GM21723 (cell line): ENCODE measurements around the gene KCNK15.

Source experiments
- ATAC-seq: cut with Tn5 transposase; IDR thresholded peaks from one replicate; pipeline ENCODE4 v1.9.1; 2021; ENCODE audit warnings: mild to moderate bottlenecking, moderate library complexity; ENCODE audit not compliant: unreplicated experiment

Gene KCNK15

DNA sequence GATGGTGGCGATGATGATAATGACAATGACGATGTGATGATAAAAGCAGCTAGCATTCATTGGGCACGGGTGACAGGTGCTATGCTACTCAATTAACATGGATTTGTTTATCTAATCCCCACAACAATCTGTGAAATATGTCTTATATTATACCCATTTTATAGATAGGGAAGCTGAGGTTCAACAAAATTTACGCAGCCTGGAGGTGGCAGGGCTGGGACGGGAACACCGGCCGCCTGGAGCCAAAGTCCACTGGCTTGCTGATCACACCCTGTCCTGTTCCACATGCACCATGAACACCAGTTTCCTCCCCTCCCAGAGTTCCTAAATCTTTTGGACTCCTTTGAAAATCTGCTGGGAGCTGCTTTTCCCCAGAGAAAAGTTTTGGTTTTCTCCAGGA, 41.6 kb downstream of the KCNK15 start:
- ATAC-seq, result no peak

DNA sequence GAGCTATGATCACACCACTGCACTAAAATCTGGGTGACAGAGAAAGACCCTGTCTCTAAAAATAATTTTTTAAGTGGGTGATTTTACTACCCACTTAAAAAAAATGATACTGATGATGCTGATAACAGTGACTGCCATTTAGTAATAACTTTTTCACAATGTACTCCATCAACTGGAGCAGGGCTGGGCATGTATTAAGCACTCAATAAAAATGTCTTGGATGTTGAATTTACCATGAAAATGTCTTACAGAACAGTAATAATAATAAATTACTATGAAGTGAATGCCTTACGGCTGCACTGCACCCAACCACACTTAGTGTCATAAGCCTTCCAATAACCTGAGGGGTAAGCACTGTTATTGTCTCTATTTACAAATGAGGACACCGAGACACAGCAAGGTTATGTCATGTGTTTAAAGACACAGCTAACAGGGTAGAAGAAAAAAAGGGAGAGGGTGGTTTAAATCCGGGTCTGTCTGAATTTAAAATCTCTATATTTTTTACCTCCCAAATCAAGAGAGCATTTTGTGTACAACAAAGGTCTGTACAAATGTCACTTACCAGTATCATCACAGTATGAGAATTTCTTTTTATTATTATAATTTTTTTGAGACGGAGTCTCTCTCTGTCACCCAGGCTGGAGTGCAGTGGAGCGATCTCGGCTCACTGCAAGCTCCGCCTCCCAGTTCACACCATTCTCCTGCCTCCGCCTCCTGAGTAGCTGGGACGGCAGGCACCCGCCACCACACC, 43.2 kb downstream of the KCNK15 start:
- no peak for ATAC-seq

- ATAC-seq, result no peak
Observed at GRCh38 chr20:44790638-44791393, 45.2 kb downstream of the KCNK15 start.

GRCh38 chr20:44792796-44793195, 47.1 kb downstream of the KCNK15 start:
- no peak for ATAC-seq

DNA sequence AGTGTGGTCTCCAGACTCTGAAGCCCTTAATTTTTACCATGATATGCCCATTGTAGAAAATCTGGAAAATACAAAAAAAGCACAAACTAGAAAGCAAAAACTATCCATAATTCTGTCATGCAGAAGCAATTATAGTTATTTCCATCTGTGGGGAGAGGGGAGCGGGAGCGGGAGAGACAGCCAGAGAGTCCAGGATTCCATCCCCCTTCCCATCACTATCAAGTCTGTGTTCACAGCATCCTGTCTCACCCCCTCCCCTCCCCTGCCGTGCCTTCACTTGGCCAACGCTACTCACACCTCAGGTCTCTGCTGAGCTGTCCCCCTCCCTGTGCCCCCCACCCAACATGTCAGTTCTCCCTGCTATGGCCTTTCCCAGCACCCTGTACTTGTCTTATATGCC, 50.2 kb downstream of the KCNK15 start:
- ATAC-seq, result no peak

DNA sequence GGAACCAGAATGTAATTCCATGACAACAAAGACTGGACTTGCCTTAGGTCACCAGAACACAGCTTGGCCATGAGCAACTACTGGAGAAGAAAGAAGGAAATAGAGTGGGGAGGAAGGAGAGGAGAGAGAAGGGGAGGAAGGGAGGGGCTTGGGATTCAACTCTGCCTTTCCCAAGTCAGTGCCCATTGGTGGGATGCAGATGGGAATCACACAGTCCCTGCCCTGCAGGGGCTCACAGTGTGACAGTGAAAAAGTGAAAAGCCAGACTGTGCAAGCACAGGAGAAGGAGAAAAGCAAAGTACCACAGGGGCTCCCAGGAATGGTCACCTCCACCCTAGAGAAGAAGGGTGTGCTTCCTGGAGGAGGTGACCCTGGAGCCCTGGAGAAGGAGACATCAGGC, 50.6 kb downstream of the KCNK15 start:
- ATAC-seq, result no peak

DNA sequence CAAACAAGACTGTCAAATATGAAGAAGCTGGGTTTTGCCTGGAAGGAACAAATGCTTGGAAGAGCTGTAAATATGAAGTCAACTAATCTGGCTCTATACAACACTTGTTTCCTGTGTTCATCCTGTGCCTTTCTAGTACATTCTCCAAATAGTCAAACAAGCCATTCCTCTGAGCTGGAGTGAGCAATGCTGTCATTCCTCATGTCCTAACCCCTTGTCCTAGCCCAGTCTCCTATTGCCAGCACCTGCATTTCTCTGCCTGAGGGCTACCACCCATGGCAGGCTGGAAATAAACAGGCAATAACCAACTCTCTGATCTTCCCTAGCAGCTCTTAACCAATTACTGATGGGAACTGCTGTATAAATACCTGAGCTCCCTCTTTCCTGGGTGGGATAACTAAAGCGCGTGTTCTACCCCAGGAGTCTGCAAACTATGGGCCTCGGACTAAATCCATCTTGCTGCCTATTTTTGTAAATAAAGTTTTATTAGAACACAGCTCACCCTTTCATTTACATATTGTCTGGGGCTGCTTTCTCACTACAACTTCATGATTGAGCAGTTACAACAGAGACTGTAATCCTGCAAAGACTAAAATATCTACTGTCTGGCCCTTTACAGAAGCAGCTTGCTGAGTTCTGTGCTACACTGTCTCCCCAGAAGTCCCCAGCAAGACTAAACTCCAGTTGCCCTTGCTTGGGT, 51.2 kb downstream of the KCNK15 start:
- ATAC-seq, result no peak

GRCh38 chr20:44799691-44800090, 54.0 kb downstream of the KCNK15 start:
- ATAC-seq, result no peak

DNA sequence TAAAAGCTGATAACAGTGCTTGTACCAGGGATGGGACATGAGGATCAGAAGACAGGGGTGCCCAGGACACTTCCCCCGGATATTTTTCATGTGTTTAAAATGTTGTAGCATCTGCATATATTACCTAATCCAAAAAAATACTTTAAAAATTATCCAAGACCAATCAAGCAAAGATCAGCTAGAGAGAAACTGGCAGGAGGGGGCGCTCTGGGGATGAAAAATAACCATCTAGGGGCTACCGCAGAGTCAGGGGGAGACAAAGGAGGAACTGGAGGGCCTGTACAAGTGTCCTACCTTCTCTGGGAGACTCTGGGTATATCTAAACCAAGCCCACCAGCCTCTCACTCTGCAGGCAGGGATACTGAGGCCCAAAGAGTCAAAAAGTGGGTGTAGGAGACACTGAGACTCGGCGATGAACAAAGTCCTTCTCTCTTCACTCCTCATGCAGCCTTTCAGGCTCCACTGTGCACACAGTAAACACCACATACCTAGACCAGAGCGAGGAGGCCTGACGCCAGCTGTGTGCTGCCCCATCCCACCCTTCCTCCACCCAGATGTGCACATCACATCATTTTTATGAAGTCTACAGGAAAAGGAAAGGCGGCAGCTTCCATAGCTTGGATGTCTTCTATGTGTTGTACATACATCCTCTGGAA, 54.9 kb downstream of the KCNK15 start:
- no peak for ATAC-seq
